ENCODE results near the gene METTL25.

DNA sequence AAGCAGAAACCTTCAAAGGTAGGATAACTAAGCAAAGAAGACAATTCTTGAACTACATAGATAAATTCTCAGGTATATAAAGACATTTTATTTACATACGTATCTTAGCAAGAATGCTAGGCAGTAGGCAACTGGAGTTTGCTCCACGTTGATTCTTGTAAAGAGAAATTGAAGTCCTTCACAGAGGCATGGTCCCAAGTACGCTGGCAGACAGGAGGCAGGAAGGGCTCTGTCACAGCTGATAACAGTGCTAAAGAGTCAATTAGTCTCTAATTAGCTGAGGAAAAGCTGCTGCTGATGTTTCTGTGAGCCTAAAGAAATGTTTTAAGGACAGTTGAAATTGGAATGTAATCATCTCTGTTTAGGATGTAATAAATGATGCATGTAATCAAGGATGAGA, 146.8 kb downstream of the METTL25 start:
- TF ChIP-seq, protein P1, sequence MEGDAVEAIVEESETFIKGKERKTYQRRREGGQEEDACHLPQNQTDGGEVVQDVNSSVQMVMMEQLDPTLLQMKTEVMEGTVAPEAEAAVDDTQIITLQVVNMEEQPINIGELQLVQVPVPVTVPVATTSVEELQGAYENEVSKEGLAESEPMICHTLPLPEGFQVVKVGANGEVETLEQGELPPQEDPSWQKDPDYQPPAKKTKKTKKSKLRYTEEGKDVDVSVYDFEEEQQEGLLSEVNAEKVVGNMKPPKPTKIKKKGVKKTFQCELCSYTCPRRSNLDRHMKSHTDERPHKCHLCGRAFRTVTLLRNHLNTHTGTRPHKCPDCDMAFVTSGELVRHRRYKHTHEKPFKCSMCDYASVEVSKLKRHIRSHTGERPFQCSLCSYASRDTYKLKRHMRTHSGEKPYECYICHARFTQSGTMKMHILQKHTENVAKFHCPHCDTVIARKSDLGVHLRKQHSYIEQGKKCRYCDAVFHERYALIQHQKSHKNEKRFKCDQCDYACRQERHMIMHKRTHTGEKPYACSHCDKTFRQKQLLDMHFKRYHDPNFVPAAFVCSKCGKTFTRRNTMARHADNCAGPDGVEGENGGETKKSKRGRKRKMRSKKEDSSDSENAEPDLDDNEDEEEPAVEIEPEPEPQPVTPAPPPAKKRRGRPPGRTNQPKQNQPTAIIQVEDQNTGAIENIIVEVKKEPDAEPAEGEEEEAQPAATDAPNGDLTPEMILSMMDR (optimal IDR thresholded peaks at IDR 0.05 in 1 of 3, IDR thresholded peaks at IDR 0.05 in 1 of 3, conservative IDR thresholded peaks at IDR 0.05 in 1 of 3; ENCODE audit: extremely low read depth in 1 of 3, insufficient read depth in 2 of 3, low read length in 3 of 3): no peak
- TF ChIP-seq EZH2 (IDR thresholded peaks at IDR 0.05; ENCODE audit: low read length): no peak
